ENCODE measurements around the gene AAGAB. TPM values are rescaled to one million over a fixed set of nuclear protein-coding genes. Genes with fewer than 3 reads are reported as not detected.
"Not testable (repeated sequence)": the region's sequence is repeated elsewhere in the genome, so short reads cannot be mapped to it uniquely, and the experiment has no call there.

AAGAB gene
- total RNA-seq, 2 donors from 2014 or later, result 67.7 to 99.1 TPM

DNA sequence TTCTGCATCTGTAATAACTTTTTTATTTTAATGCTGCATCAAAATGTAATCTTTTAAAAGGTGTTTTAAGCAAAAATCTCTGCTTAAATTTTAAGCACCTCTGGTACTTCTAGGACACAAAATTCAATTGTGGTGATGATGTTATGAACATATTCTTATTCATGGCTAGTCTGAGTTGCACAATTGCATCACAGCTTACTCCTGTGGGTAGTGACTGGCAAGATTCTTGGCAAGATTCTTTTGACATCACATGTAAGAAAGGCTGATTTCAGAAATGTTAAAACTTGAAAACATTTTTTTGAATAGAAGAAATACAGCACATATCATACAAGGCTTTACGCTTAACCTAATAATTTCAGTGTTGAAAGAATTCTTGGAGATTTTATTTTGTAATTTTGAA lies 35.9 kb upstream of the AAGAB start:
- peaks cover 6% of the 10 kb centered on the region for H3K9me3 ChIP-seq (ENCODE audit: control insufficient read depth, low read length)

GRCh38 chr15:67286400-67286799 lies 31.9 kb upstream of the AAGAB start:
- H3K36me3 ChIP-seq (ENCODE audit: control insufficient read depth, insufficient read depth, low read length); H3K4me1 ChIP-seq (ENCODE audit: control insufficient read depth, insufficient read depth, low read length); H3K9ac ChIP-seq (ENCODE audit: extremely low read depth, low read length, poor library complexity, severe bottlenecking); H3K9me3 ChIP-seq (ENCODE audit: control insufficient read depth, low read length); H3K4me3 Mint-ChIP-seq; H3K27ac ChIP-seq (ENCODE audit: low read depth, low read length); DNase-seq; H3K4me3 ChIP-seq (ENCODE audit: low read length); H3K36me3 Mint-ChIP-seq (ENCODE audit: low read depth); H3K27me3 ChIP-seq (ENCODE audit: control insufficient read depth, insufficient read depth, low read length, poor library complexity, severe bottlenecking); H3K4me1 Mint-ChIP-seq; H3K27me3 Mint-ChIP-seq (ENCODE audit: insufficient read depth); H3K27ac Mint-ChIP-seq: not testable (repeated sequence)
- peaks cover 12% of the 10 kb centered on the region for H3K9me3 Mint-ChIP-seq
- WGBS, 2 experiments (ENCODE audit: insufficient coverage in 1 of 2, insufficient read length in 1 of 2), result 92 to 100% methylated on average over 1 to 5 of the region's 6 CpGs

More for the DNA sequence above, 35.9 kb upstream of the AAGAB start:
- no peaks in the 10 kb centered on the region for H3K27me3 ChIP-seq (ENCODE audit: control insufficient read depth, insufficient read depth, low read length, poor library complexity, severe bottlenecking)
- Mint-ChIP-seq H3K4me3 (no peak overlapping the region), H3K9me3 (peaks cover 10% of the 10 kb centered on the region), H3K4me1 (no peaks in the 10 kb centered on the region), H3K27me3 (ENCODE audit: insufficient read depth) (no peaks in the 10 kb centered on the region), H3K27ac (no peak overlapping the region), H3K36me3 (ENCODE audit: low read depth) (no peaks in the 10 kb centered on the region)
- no peak overlapping the region for H3K4me3 ChIP-seq (ENCODE audit: low read length)
- H3K27ac ChIP-seq (ENCODE audit: low read depth, low read length), result no peak overlapping the region
- no peaks in the 10 kb centered on the region for H3K36me3 ChIP-seq (ENCODE audit: control insufficient read depth, insufficient read depth, low read length)
- TF ChIP-seq, protein P1, sequence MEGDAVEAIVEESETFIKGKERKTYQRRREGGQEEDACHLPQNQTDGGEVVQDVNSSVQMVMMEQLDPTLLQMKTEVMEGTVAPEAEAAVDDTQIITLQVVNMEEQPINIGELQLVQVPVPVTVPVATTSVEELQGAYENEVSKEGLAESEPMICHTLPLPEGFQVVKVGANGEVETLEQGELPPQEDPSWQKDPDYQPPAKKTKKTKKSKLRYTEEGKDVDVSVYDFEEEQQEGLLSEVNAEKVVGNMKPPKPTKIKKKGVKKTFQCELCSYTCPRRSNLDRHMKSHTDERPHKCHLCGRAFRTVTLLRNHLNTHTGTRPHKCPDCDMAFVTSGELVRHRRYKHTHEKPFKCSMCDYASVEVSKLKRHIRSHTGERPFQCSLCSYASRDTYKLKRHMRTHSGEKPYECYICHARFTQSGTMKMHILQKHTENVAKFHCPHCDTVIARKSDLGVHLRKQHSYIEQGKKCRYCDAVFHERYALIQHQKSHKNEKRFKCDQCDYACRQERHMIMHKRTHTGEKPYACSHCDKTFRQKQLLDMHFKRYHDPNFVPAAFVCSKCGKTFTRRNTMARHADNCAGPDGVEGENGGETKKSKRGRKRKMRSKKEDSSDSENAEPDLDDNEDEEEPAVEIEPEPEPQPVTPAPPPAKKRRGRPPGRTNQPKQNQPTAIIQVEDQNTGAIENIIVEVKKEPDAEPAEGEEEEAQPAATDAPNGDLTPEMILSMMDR (conservative IDR thresholded peaks at IDR 0.05), result no peak
- DNase-seq, result no peak
- H3K9ac ChIP-seq (ENCODE audit: extremely low read depth, low read length, poor library complexity, severe bottlenecking), result no peak overlapping the region
- WGBS, 2 experiments (ENCODE audit: insufficient coverage in 1 of 2, insufficient read length in 1 of 2), result 83 to 100% methylated on average over 1 of the region's 1 CpG
- no peaks in the 10 kb centered on the region for H3K4me1 ChIP-seq (ENCODE audit: control insufficient read depth, insufficient read depth, low read length)

- H3K9ac ChIP-seq (ENCODE audit: extremely low read depth, low read length, poor library complexity, severe bottlenecking); H3K4me1 ChIP-seq (ENCODE audit: control insufficient read depth, insufficient read depth, low read length); DNase-seq; H3K9me3 ChIP-seq (ENCODE audit: control insufficient read depth, low read length); H3K27me3 Mint-ChIP-seq (ENCODE audit: insufficient read depth); H3K4me1 Mint-ChIP-seq; H3K27ac Mint-ChIP-seq; H3K36me3 Mint-ChIP-seq (ENCODE audit: low read depth); H3K27me3 ChIP-seq (ENCODE audit: control insufficient read depth, insufficient read depth, low read length, poor library complexity, severe bottlenecking); H3K4me3 ChIP-seq (ENCODE audit: low read length); H3K36me3 ChIP-seq (ENCODE audit: control insufficient read depth, insufficient read depth, low read length); H3K27ac ChIP-seq (ENCODE audit: low read depth, low read length); H3K4me3 Mint-ChIP-seq: not testable (repeated sequence)
- H3K9me3 Mint-ChIP-seq, result peaks cover 12% of the 10 kb centered on the region
These were observed 31.2 kb upstream of the AAGAB start for GRCh38 chr15:67285625-67286024.

- TF ChIP-seq, protein P1 (conservative IDR thresholded peaks at IDR 0.05), result no peak
- H3K27me3 Mint-ChIP-seq (ENCODE audit: insufficient read depth), result no peaks in the 10 kb centered on the region
- peaks cover 5% of the 10 kb centered on the region for H3K36me3 Mint-ChIP-seq (ENCODE audit: low read depth)
- H3K9me3 Mint-ChIP-seq, result peaks cover 12% of the 10 kb centered on the region
- Histone ChIP-seq H3K27ac (ENCODE audit: low read depth, low read length) (no peak overlapping the region), H3K9ac (ENCODE audit: extremely low read depth, low read length, poor library complexity, severe bottlenecking) (no peak overlapping the region), H3K4me1 (ENCODE audit: control insufficient read depth, insufficient read depth, low read length) (peaks cover 2% of the 10 kb centered on the region), H3K27me3 (ENCODE audit: control insufficient read depth, insufficient read depth, low read length, poor library complexity, severe bottlenecking) (no peaks in the 10 kb centered on the region), H3K4me3 (ENCODE audit: low read length) (no peak overlapping the region), H3K36me3 (ENCODE audit: control insufficient read depth, insufficient read depth, low read length) (no peaks in the 10 kb centered on the region), H3K9me3 (ENCODE audit: control insufficient read depth, low read length) (peaks cover 9% of the 10 kb centered on the region)
- DNase-seq, result no peak
- H3K4me3 Mint-ChIP-seq, result no peak overlapping the region
- WGBS, 2 experiments (ENCODE audit: insufficient coverage in 1 of 2, insufficient read length in 1 of 2), result 79% methylated on average over 1 of the region's 1 CpG; no CpG with 5 or more reads in 1 of the 2 experiments
- peaks cover 12% of the 10 kb centered on the region for H3K4me1 Mint-ChIP-seq
- no peak overlapping the region for H3K27ac Mint-ChIP-seq
These were observed 27.3 kb upstream of the AAGAB start for GRCh38 chr15:67281714-67282113.
